IgD-negative memory B cell (primary cell): ENCODE measurements around the gene CFAP206. TPM values are rescaled to one million over a fixed set of nuclear protein-coding genes. Genes with fewer than 3 reads are reported as not detected.

Experiments used
- H3K27ac Mint-ChIP-seq, 3 donors: one replicate each; pipeline ENCODE4 v1.8.0; 2020 to 2022; ENCODE audit warnings: mild to moderate bottlenecking in 3 of 3, mixed read lengths in 3 of 3, moderate library complexity in 1 of 3
- H3K27me3 Mint-ChIP-seq: one replicate; pipeline ENCODE4 v1.8.0; 2021; ENCODE audit warnings: mixed read lengths
- H3K36me3 Mint-ChIP-seq: one replicate; pipeline ENCODE4 v1.8.0; 2020; ENCODE audit warnings: mild to moderate bottlenecking, mixed read lengths
- H3K4me1 Mint-ChIP-seq, 3 donors: one replicate each; pipeline ENCODE4 v1.8.0; 2020 to 2022; ENCODE audit warnings: mixed read lengths in 3 of 3, mild to moderate bottlenecking in 1 of 3
- H3K4me3 Mint-ChIP-seq, 4 donors: one replicate each; pipeline ENCODE4 v1.8.0; 2020 to 2022; ENCODE audit warnings: mild to moderate bottlenecking in 4 of 4, mixed read lengths in 4 of 4, moderate library complexity in 3 of 4
- H3K9me3 Mint-ChIP-seq, 3 donors: one replicate each; pipeline ENCODE4 v1.8.0; 2020 to 2021; ENCODE audit warnings: mixed read lengths in 3 of 3, mild to moderate bottlenecking in 1 of 3
- polyA plus RNA-seq: library from polyadenylated mRNA; unstranded; fragments of 300-500 nt; fragmentation: Illumina TruSeq; gene quantifications from one replicate; pipeline ENCODE4 v1.2.3, GENCODE V29; 2021

CFAP206 gene
- polyA plus RNA-seq, 1 donor from 2014 or later: not detected

- Mint-ChIP-seq H3K36me3 (peaks cover 4% of the 10 kb centered on the region), H3K27ac (no peak overlapping the region), H3K27me3 (no peaks in the 10 kb centered on the region), H3K4me1 (peaks cover 0 to 8% (median 4%) of the 10 kb centered on the region in 3 donors), H3K4me3 (no peak overlapping the region), H3K9me3 (no peaks in the 10 kb centered on the region)
Measured at GRCh38 chr6:87396595-87397392, 11.0 kb upstream of the CFAP206 start.

- H3K27me3 Mint-ChIP-seq: no peaks in the 10 kb centered on the region
- peaks cover 4% of the 10 kb centered on the region for H3K36me3 Mint-ChIP-seq
- H3K27ac Mint-ChIP-seq: no peak overlapping the region
- no peak overlapping the region for H3K4me3 Mint-ChIP-seq
- H3K4me1 Mint-ChIP-seq: peaks cover 0 to 8% (median 4%) of the 10 kb centered on the region in 3 donors
- no peaks in the 10 kb centered on the region for H3K9me3 Mint-ChIP-seq
Measured at GRCh38 chr6:87397656-87398055, 10.1 kb upstream of the CFAP206 start.

- H3K4me1 Mint-ChIP-seq: peaks cover 0 to 4% (median 2%) of the 10 kb centered on the region in 3 donors
Measured at GRCh38 chr6:87401832-87402231, 5.9 kb upstream of the CFAP206 start.

GRCh38 chr6:87407561-87407900, 241 bp upstream of the CFAP206 start:
- Mint-ChIP-seq H3K4me1 (peaks cover 0 to 4% (median 3%) of the 10 kb centered on the region in 3 donors), H3K9me3 (peaks cover 0 to 3% (median 0%) of the 10 kb centered on the region in 3 donors)

More at GRCh38 chr6:87401832-87402231, 5.9 kb upstream of the CFAP206 start:
- no peak overlapping the region for H3K27ac Mint-ChIP-seq
- peaks cover 4% of the 10 kb centered on the region for H3K36me3 Mint-ChIP-seq
- H3K9me3 Mint-ChIP-seq: no peaks in the 10 kb centered on the region
- no peaks in the 10 kb centered on the region for H3K27me3 Mint-ChIP-seq
- H3K4me3 Mint-ChIP-seq: no peak overlapping the region

GRCh38 chr6:87408721-87409155, 966 bp downstream of the CFAP206 start:
- Mint-ChIP-seq H3K9me3 (peaks cover 0 to 3% (median 0%) of the 10 kb centered on the region in 3 donors), H3K4me1 (peaks cover 0 to 4% (median 3%) of the 10 kb centered on the region in 3 donors), H3K27me3 (peaks cover 6% of the 10 kb centered on the region), H3K4me3 (peak overlapping the region; percentile 88 to 97 (median 94)), H3K36me3 (peaks cover 2% of the 10 kb centered on the region), H3K27ac (peak overlapping the region; percentile 82 to 96 (median 95))

More at GRCh38 chr6:87407561-87407900, 241 bp upstream of the CFAP206 start:
- Mint-ChIP-seq H3K36me3 (peaks cover 2% of the 10 kb centered on the region), H3K4me3 (peak overlapping the region; percentile 88 to 97 (median 94)), H3K27ac (peak overlapping the region; percentile 76 to 95 (median 94)), H3K27me3 (peaks cover 6% of the 10 kb centered on the region)

GRCh38 chr6:87419266-87419665, 11.5 kb downstream of the CFAP206 start:
- no peaks in the 10 kb centered on the region for H3K36me3 Mint-ChIP-seq
- peaks cover 3% of the 10 kb centered on the region for H3K27me3 Mint-ChIP-seq
- no peak overlapping the region for H3K4me3 Mint-ChIP-seq
- no peaks in the 10 kb centered on the region for H3K9me3 Mint-ChIP-seq
- no peaks in the 10 kb centered on the region for H3K4me1 Mint-ChIP-seq
- H3K27ac Mint-ChIP-seq: no peak overlapping the region

- peaks cover 2% of the 10 kb centered on the region for H3K27me3 Mint-ChIP-seq
- no peaks in the 10 kb centered on the region for H3K36me3 Mint-ChIP-seq
- H3K9me3 Mint-ChIP-seq: no peaks in the 10 kb centered on the region
- no peaks in the 10 kb centered on the region for H3K4me1 Mint-ChIP-seq
- H3K4me3 Mint-ChIP-seq: no peak overlapping the region
- no peak overlapping the region for H3K27ac Mint-ChIP-seq
Measured at GRCh38 chr6:87420360-87420759, 12.6 kb downstream of the CFAP206 start.

- H3K9me3 Mint-ChIP-seq: no peaks in the 10 kb centered on the region
Measured at GRCh38 chr6:87421576-87421975, 13.8 kb downstream of the CFAP206 start.

GRCh38 chr6:87426789-87427188, 19.0 kb downstream of the CFAP206 start:
- Mint-ChIP-seq H3K9me3 (no peaks in the 10 kb centered on the region), H3K36me3 (no peaks in the 10 kb centered on the region), H3K4me1 (no peaks in the 10 kb centered on the region), H3K27ac (no peak overlapping the region), H3K27me3 (peaks cover 4% of the 10 kb centered on the region), H3K4me3 (no peak overlapping the region)

More at GRCh38 chr6:87421576-87421975, 13.8 kb downstream of the CFAP206 start:
- H3K36me3 Mint-ChIP-seq: no peaks in the 10 kb centered on the region
- no peak overlapping the region for H3K4me3 Mint-ChIP-seq
- no peak overlapping the region for H3K27ac Mint-ChIP-seq
- H3K4me1 Mint-ChIP-seq: no peaks in the 10 kb centered on the region
- H3K27me3 Mint-ChIP-seq: peaks cover 2% of the 10 kb centered on the region

- Mint-ChIP-seq H3K4me3 (no peak overlapping the region), H3K4me1 (no peaks in the 10 kb centered on the region), H3K9me3 (peaks cover 0 to 3% (median 0%) of the 10 kb centered on the region in 3 donors), H3K27ac (no peak overlapping the region), H3K27me3 (peaks cover 5% of the 10 kb centered on the region), H3K36me3 (no peaks in the 10 kb centered on the region)
Measured at GRCh38 chr6:87430499-87430898, 22.7 kb downstream of the CFAP206 start.

- Mint-ChIP-seq H3K4me1 (no peaks in the 10 kb centered on the region), H3K27ac (no peak overlapping the region), H3K36me3 (no peaks in the 10 kb centered on the region), H3K9me3 (peaks cover 0 to 3% (median 0%) of the 10 kb centered on the region in 3 donors), H3K4me3 (no peak overlapping the region), H3K27me3 (peaks cover 5% of the 10 kb centered on the region)
Measured at GRCh38 chr6:87431263-87431662, 23.5 kb downstream of the CFAP206 start.

GRCh38 chr6:87436435-87436834, 28.7 kb downstream of the CFAP206 start:
- no peak overlapping the region for H3K27ac Mint-ChIP-seq
- H3K4me3 Mint-ChIP-seq: no peak overlapping the region
- no peaks in the 10 kb centered on the region for H3K36me3 Mint-ChIP-seq
- peaks cover 0 to 3% (median 1%) of the 10 kb centered on the region in 3 donors for H3K9me3 Mint-ChIP-seq
- H3K27me3 Mint-ChIP-seq: peaks cover 3% of the 10 kb centered on the region
- H3K4me1 Mint-ChIP-seq: no peaks in the 10 kb centered on the region

GRCh38 chr6:87441711-87442110, 33.9 kb downstream of the CFAP206 start:
- Mint-ChIP-seq H3K9me3 (peaks cover 0 to 2% (median 0%) of the 10 kb centered on the region in 3 donors), H3K36me3 (peaks cover 2% of the 10 kb centered on the region), H3K27ac (no peak overlapping the region), H3K4me3 (no peak overlapping the region), H3K4me1 (no peaks in the 10 kb centered on the region), H3K27me3 (peaks cover 6% of the 10 kb centered on the region)

GRCh38 chr6:87444362-87444761, 36.6 kb downstream of the CFAP206 start:
- peaks cover 2% of the 10 kb centered on the region for H3K36me3 Mint-ChIP-seq
- no peak overlapping the region for H3K4me3 Mint-ChIP-seq
- peaks cover 7% of the 10 kb centered on the region for H3K27me3 Mint-ChIP-seq
- H3K27ac Mint-ChIP-seq: no peak overlapping the region
- H3K9me3 Mint-ChIP-seq: peaks cover 0 to 2% (median 2%) of the 10 kb centered on the region in 3 donors
- H3K4me1 Mint-ChIP-seq: no peaks in the 10 kb centered on the region

GRCh38 chr6:87465051-87465450, 57.3 kb downstream of the CFAP206 start:
- no peaks in the 10 kb centered on the region for H3K36me3 Mint-ChIP-seq
- peaks cover 8% of the 10 kb centered on the region for H3K27me3 Mint-ChIP-seq
- H3K27ac Mint-ChIP-seq: no peak overlapping the region
- H3K4me3 Mint-ChIP-seq: no peak overlapping the region
- H3K9me3 Mint-ChIP-seq: peaks cover 3 to 8% (median 4%) of the 10 kb centered on the region in 3 donors
- no peaks in the 10 kb centered on the region for H3K4me1 Mint-ChIP-seq
